K562 (cell line): ENCODE data around the gene OSGIN1. TPM values are rescaled to one million over a fixed set of nuclear protein-coding genes. Genes with fewer than 3 reads are reported as not detected.

Experiments
- ATAC-seq: fragments of 200-7000 bp; cut with Tn5 transposase; 3 replicates; pipeline ENCODE4 v1.9.1; 2020; ENCODE audit warnings: moderate library complexity
- BruUV-seq: library from RNA; stranded (reverse); fragments of 400-500 nt; replicated peaks from 2 replicates; lab custom pipeline; 2021; lab: Mats Ljungman, UMichigan
- CTCF ChIA-PET: fragments of 300-600 bp; formaldehyde crosslinking; extraction: SDS; loops from one replicate; lab custom pipeline; 2021; ENCODE audit warnings: low intra/inter-chr PET ratio; lab: Yijun Ruan, JAX
- POLR2A ChIA-PET: fragments of 300-600, 350-650 bp; sonication (Branson Sonifier 250); formaldehyde crosslinking; extraction: SDS; loops from one replicate; lab custom pipeline; 2021; ENCODE audit warnings: antibody characterized with exemption, inconsistent platforms; lab: Yijun Ruan, JAX
- DNase-seq, 4 experiments: peaks; one replicate each; pipeline versions ENCODE4 v3.0.0 to v3.0.0-alpha.2; 2011 to 2018; ENCODE audit warnings: low spot score in 3 of 4, mixed read lengths in 3 of 4; ENCODE audit errors: extremely low read depth in 1 of 4
- FAIRE-seq: peaks from 2 replicates; lab custom pipeline; 2011; peaks lifted over from hg19 to GRCh38; lab: Jason Lieb, UNC
- H2AFZ ChIP-seq: 2 replicates; pipeline ENCODE4 v1.6.0; 2011; ENCODE audit warnings: low read depth, low read length, control low read depth, inconsistent platforms
- H3K27ac ChIP-seq: fragments of 200-600 bp; 3 replicates; pipeline ENCODE4 v1.8.0; 2011; ENCODE audit warnings: low read depth, mild to moderate bottlenecking, control low read depth, inconsistent platforms, low read length, moderate library complexity, mixed read lengths; ENCODE audit errors: extremely low read depth
- H3K27me3 ChIP-seq, 2 experiments: fragments of 300-600 bp in 1 of 2; 2 replicates in 1 of 2; 3 replicates in 1 of 2; pipeline versions ENCODE4 v1.6.0 to v1.8.0; 2011; ENCODE audit warnings: inconsistent platforms in 2 of 2, low read length in 2 of 2, mild to moderate bottlenecking in 1 of 2, mixed read lengths in 1 of 2, moderate library complexity in 1 of 2; ENCODE audit not compliant: control insufficient read depth in 2 of 2, insufficient read depth in 2 of 2
- H3K36me3 ChIP-seq: fragments of 300-600 bp; 3 replicates; pipeline ENCODE4 v1.8.0; 2011; ENCODE audit warnings: mild to moderate bottlenecking, low read length, inconsistent platforms; ENCODE audit not compliant: control insufficient read depth, insufficient read depth
- H3K4me1 ChIP-seq, 2 experiments: fragments of 200-600 bp in 1 of 2; replicated peaks in 1 of 2; 2 replicates in 1 of 2; 3 replicates in 1 of 2; pipeline versions ENCODE4 v1.5.1 to v1.8.0; 2011; ENCODE audit warnings: inconsistent platforms in 2 of 2, low read length in 2 of 2, mild to moderate bottlenecking in 1 of 2, mixed read lengths in 1 of 2, moderate library complexity in 1 of 2; ENCODE audit not compliant: control insufficient read depth in 2 of 2, insufficient read depth in 2 of 2
- H3K4me2 ChIP-seq: 2 replicates; pipeline ENCODE4 v1.6.1; 2011; ENCODE audit warnings: low read length, control low read depth, inconsistent platforms, mixed read lengths; ENCODE audit not compliant: insufficient read depth
- H3K4me3 ChIP-seq: fragments of 200-600 bp; sonication (generic), shearing (Covaris generic); 2 replicates; pipeline ENCODE4 v1.5.1; 2016; ENCODE audit warnings: control low read depth, inconsistent platforms
- H3K79me2 ChIP-seq: fragments of 200-600 bp; 3 replicates; pipeline ENCODE4 v1.8.0; 2011; ENCODE audit warnings: low read length, inconsistent platforms; ENCODE audit not compliant: control insufficient read depth, insufficient read depth
- H3K9ac ChIP-seq, 2 experiments: 2 replicates each; pipeline versions ENCODE4 v1.6.0 to v1.6.1; 2011; ENCODE audit warnings: low read depth in 2 of 2, low read length in 2 of 2, control low read depth in 1 of 2, inconsistent platforms in 1 of 2, mild to moderate bottlenecking in 1 of 2, mixed read lengths in 1 of 2; ENCODE audit not compliant: insufficient read depth in 1 of 2
- H3K9me1 ChIP-seq: one replicate; pipeline ENCODE4 v1.6.0; 2011; ENCODE audit warnings: inconsistent platforms, mild to moderate bottlenecking, low read length, moderate library complexity; ENCODE audit not compliant: control insufficient read depth, insufficient read depth
- H3K9me3 ChIP-seq: replicated peaks from 2 replicates; pipeline ENCODE4 v1.5.1; 2011; ENCODE audit warnings: low read depth, low read length, inconsistent platforms; ENCODE audit not compliant: control insufficient read depth, insufficient read depth
- H4K20me1 ChIP-seq: replicated peaks from 2 replicates; pipeline ENCODE4 v1.6.1; 2011; ENCODE audit warnings: low read length, inconsistent platforms, mixed read lengths; ENCODE audit not compliant: control insufficient read depth, insufficient read depth
- ELF1 ChIP-seq: fragments of 200-800 bp; sonication (Bioruptor generic); IDR thresholded peaks from 2 replicates; pipeline ENCODE4 v1.6.1; 2016; ENCODE audit warnings: missing genetic modification characterization, missing compliant biosample characterization
- ESRRB ChIP-seq: fragments of 250-450 bp; sonication (Bioruptor Pico); IDR thresholded peaks from 2 replicates; pipeline ENCODE4 v1.5.0; 2020; ENCODE audit warnings: mild to moderate bottlenecking, moderate library complexity, borderline replicate concordance
- FOXJ3 ChIP-seq: sonication (generic); formaldehyde crosslinking; IDR thresholded peaks from 2 replicates; pipeline ENCODE4 v1.4.0; 2020; ENCODE audit warnings: mild to moderate bottlenecking, missing genetic modification reagents
- KLF10 ChIP-seq: fragments of 250-450 bp; sonication (Bioruptor Pico); IDR thresholded peaks from 2 replicates; pipeline ENCODE4 v1.6.1; 2021; ENCODE audit warnings: matching md5 sums
- LEF1 ChIP-seq: fragments of 450-650 bp; IDR thresholded peaks from 2 replicates; pipeline ENCODE4 v1.6.1; 2016; ENCODE audit warnings: mild to moderate bottlenecking
- MEIS2 ChIP-seq: fragments of 450-650 bp; IDR thresholded peaks from 2 replicates; pipeline ENCODE4 v1.6.1; 2014; ENCODE audit warnings: mild to moderate bottlenecking; ENCODE audit not compliant: partially characterized antibody
- RUNX1 ChIP-seq: sonication (generic); IDR thresholded peaks from 2 replicates; pipeline ENCODE4 v1.6.1; 2016; ENCODE audit warnings: antibody characterized with exemption, low read depth
- THAP7 ChIP-seq: fragments of 250-450 bp; sonication (Bioruptor Pico); IDR thresholded peaks from 2 replicates; pipeline ENCODE4 v1.5.0; 2021
- TRIM24 ChIP-seq, 2 experiments: fragments of 450-650 bp; IDR thresholded peaks; 2 replicates each; pipeline ENCODE4 v1.6.1; 2016
- ZBTB7A ChIP-seq: IDR thresholded peaks from 2 replicates; pipeline ENCODE4 v1.6.1; 2011; ENCODE audit warnings: low read depth, mild to moderate bottlenecking, low read length, moderate library complexity, borderline replicate concordance; ENCODE audit not compliant: control insufficient read depth
- ZNF592 ChIP-seq: fragments of 450-650 bp; IDR thresholded peaks from 2 replicates; pipeline ENCODE4 v1.6.1; 2017; ENCODE audit warnings: antibody characterized with exemption, mild to moderate bottlenecking
- WGBS: fragments of 100-300 bp; shearing (Covaris generic); methylation state at CpG from one replicate; pipeline ENCODE4 v1.1.6; 2016; ENCODE audit warnings: low coverage, mixed read lengths; ENCODE audit not compliant: insufficient coverage; ENCODE audit errors: missing lambda C conversion rate; 5-methylcytosine and 5-hydroxymethylcytosine counted together
- in situ Hi-C: fragments of 300-500 bp; cut with MboI; formaldehyde crosslinking; loops from 4 replicates; pipeline ENCODE4 v1.15.0; 2018; ENCODE audit warnings: inconsistent platforms, mixed read lengths
- intact Hi-C: fragments of 100-400 bp; cut with micrococcal nuclease; formaldehyde crosslinking; loops from 2 replicates; pipeline ENCODE4 v1.14.2; 2022
- polyA plus RNA-seq, 8 experiments: library from polyadenylated mRNA; depleted of rRNA in 4 of 8; stranded (reverse) in 5 of 8; unstranded in 3 of 8; fragments of >200 nt; fragmentation: Nextera tagmentation in 2 of 8; fragmentation: Illumina TruSeq in 1 of 8; extraction: Ambion mirVana in 2 of 8; extraction: Trizol in 1 of 8; gene quantifications; 2 replicates each; pipeline versions ENCODE4 v1.2.1 to v1.2.3, GENCODE V29; 2011 to 2014; ENCODE audit warnings: inconsistent platforms in 1 of 8, missing spikeins in 1 of 8
- total RNA-seq, 7 experiments: library from RNA; depleted of rRNA in 6 of 7; stranded (reverse); fragments of >200 nt in 6 of 7; fragmentation: Illumina TruSeq in 2 of 7; extraction: Trizol in 2 of 7; gene quantifications; 2 replicates each; pipeline versions ENCODE4 v1.2.1 to v1.2.3, GENCODE V29; 2011 to 2021; ENCODE audit warnings: low replicate concordance in 1 of 7

Gene OSGIN1
- total and polyA plus RNA-seq, 9 of the 15 experiments (the other 6 are each of a cell fraction or from before 2014, with no cell fraction given): 0.03 to 3.6 (median 1.6) TPM

- POLR2A ChIA-PET: interaction anchor here (2.0 kb wide), 1 partner anchor 12 kb away, joined by 9 read pairs; the partner anchor contains the start of gene MLYCD
- no peak for FAIRE-seq
- in situ Hi-C loops: no loop called here
These were observed 41.8 kb upstream of the OSGIN1 start for GRCh38 chr16:83911290-83911689.

GRCh38 chr16:83912519-83913244 lies 40.4 kb upstream of the OSGIN1 start:
- Histone ChIP-seq H3K36me3 (no peaks in the 10 kb centered on the region), H3K9me3 (no peaks in the 10 kb centered on the region), H4K20me1 (no peaks in the 10 kb centered on the region), H3K4me3 (no peak overlapping the region), H3K79me2 (no peaks in the 10 kb centered on the region), H3K9me1 (no peaks in the 10 kb centered on the region), H3K27ac (no peak overlapping the region), H3K4me1 (peaks cover 0 to 10% of the 10 kb centered on the region in 2 experiments; a peak in 2 of 5 replicates), H3K27me3 (peaks cover 0 to 6% of the 10 kb centered on the region in 2 experiments; a peak in 2 of 5 replicates), H3K9ac (no peak overlapping the region), H3K4me2 (no peak overlapping the region), H2AFZ (no peak overlapping the region)
- in situ Hi-C loops (no loop called here), intact Hi-C loops (no loop called here)
- ChIA-PET CTCF (no interaction called here), POLR2A (interaction anchor here (0.9 to 2.0 kb wide), 3 partner anchors 11 to 17 kb away, joined by 3 to 9 read pairs (median 6); partner anchors contain the start of gene MLYCD)
- DNase-seq (no peak), ATAC-seq (no peak), FAIRE-seq (peak; percentile 11)
- no TSS peak for BruUV-seq
- 49% methylated on average over 11 of the region's 12 CpGs for WGBS
- TF ChIP-seq ESRRB (CRISPR knock-in tag): no peak
- TF ChIP-seq THAP7 (CRISPR knock-in tag): no peak
- no peak for TF ChIP-seq ZBTB7A
- TF ChIP-seq MEIS2: no peak
- TF ChIP-seq ELF1 (tag): no peak
- TF ChIP-seq KLF10 (CRISPR knock-in tag): no peak
- no peak for TF ChIP-seq LEF1
- TF ChIP-seq ZNF592: no peak
- no peak for TF ChIP-seq FOXJ3
- no peak for TF ChIP-seq TRIM24 (IDR thresholded peaks at IDR 0.05)

More at GRCh38 chr16:83911290-83911689, 41.8 kb upstream of the OSGIN1 start:
- H3K4me1 ChIP-seq: peaks cover 0 to 7% of the 10 kb centered on the region in 2 experiments; a peak in 2 of 5 replicates
- H3K4me3 ChIP-seq: no peak overlapping the region
- H3K4me2 ChIP-seq: no peak overlapping the region
- H3K36me3 ChIP-seq: no peaks in the 10 kb centered on the region
- DNase-seq: no peak
- H3K79me2 ChIP-seq: no peaks in the 10 kb centered on the region
- no peak for ATAC-seq
- BruUV-seq: no TSS peak
- intact Hi-C loops: no loop called here
- no peak overlapping the region for H3K9ac ChIP-seq
- H3K27me3 ChIP-seq: peaks cover under 1 to 7% of the 10 kb centered on the region in 2 experiments; a peak in 3 of 5 replicates
- no peaks in the 10 kb centered on the region for H3K9me1 ChIP-seq
- no peak for TF ChIP-seq RUNX1
- CTCF ChIA-PET: no interaction called here
- H4K20me1 ChIP-seq: no peaks in the 10 kb centered on the region
- H2AFZ ChIP-seq: no peak overlapping the region
- no peaks in the 10 kb centered on the region for H3K9me3 ChIP-seq
- 47% methylated on average over 10 of the region's 10 CpGs for WGBS
- no peak overlapping the region for H3K27ac ChIP-seq
